SK-MEL-5 (cell line): ENCODE results near the gene ST8SIA2. TPM values are rescaled to one million over a fixed set of nuclear protein-coding genes. Genes with fewer than 3 reads are reported as not detected.

Experiments used
- DNase-seq: peaks from one replicate; pipeline ENCODE4 v3.0.0-alpha.2; 2016; ENCODE audit warnings: low read depth, low spot score
- in situ Hi-C: cut with HindIII; loops from 2 replicates; pipeline ENCODE4 v1.10.0; 2016; ENCODE audit warnings: low sequenced_read_pairs, high pct_unique_total_duplicates, low pct_unique_long_range_greater_than_20kb
- small RNA-seq, 2 experiments: library from RNA; depleted of rRNA; stranded (forward); fragments of <200 nt; gene quantifications; one replicate each; pipeline ENCODE3, GENCODE V24; 2014
- total RNA-seq: library from RNA; depleted of rRNA; stranded (reverse); fragments of >200 nt; shearing (Covaris generic); gene quantifications from 2 replicates; pipeline ENCODE4 v1.2.3, GENCODE V29; 2014

The ST8SIA2 gene
- total RNA-seq, 1 experiment from 2014 or later: 0.13 TPM

DNA sequence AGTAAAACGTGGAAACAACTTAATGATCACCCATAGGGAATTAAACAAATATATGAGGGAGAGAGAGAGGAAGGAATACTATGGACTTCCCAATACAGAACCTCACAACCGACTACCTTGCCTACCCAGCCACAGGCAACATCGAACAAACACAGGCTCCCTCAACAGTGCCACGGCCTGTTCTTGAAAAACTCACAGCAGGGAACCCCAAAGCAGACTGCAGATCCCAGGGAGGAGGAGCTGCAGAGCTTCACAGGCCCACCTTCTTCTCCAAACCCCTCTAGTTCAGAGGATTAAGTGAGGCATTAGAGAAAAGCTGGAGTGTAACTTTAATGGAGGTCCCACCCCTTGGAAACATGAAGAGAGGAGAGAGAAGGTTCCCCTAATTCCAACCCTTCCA is 110.2 kb downstream of the ST8SIA2 start:
- DNase-seq: no peak
- in situ Hi-C loops: no loop called here

DNA sequence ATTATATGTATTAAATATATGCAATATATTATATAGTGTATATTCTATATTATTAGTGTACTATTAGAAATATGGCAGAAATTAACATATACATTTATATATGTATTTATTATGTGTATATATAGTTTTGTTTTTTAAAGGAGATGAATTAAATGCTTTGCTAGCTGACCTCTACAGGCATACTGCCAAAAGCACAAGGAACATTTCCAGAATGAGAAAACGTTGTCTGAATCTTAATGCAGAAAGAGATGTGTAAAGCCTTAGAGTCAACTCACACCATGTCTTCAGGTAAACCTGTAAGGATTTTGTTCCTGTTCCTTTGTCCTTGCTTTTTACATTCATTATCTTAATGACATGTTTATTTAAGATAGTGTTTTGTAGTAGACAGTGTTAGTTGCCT is 111.9 kb downstream of the ST8SIA2 start:
- DNase-seq: no peak
- in situ Hi-C loops: no loop called here

DNA sequence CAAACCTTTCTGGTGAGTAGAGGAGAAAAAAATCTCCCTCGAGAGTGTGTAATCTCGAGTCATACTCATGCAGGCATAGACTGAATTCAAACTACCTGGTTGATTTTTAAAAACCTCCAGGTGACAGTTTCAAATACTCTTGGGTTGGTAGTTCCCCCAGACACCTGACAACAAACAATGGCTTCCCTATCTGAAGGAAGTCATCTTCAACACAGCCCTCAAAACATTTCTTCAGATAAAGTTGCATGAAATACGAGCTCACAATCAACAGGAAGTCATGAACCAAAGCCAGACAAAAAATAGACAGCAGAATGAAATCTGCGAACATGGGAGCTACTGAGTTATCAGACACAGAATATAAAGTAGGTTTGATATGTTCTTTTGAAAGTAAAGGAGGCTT is 112.8 kb downstream of the ST8SIA2 start:
- no peak for DNase-seq
- in situ Hi-C loops: no loop called here

DNA sequence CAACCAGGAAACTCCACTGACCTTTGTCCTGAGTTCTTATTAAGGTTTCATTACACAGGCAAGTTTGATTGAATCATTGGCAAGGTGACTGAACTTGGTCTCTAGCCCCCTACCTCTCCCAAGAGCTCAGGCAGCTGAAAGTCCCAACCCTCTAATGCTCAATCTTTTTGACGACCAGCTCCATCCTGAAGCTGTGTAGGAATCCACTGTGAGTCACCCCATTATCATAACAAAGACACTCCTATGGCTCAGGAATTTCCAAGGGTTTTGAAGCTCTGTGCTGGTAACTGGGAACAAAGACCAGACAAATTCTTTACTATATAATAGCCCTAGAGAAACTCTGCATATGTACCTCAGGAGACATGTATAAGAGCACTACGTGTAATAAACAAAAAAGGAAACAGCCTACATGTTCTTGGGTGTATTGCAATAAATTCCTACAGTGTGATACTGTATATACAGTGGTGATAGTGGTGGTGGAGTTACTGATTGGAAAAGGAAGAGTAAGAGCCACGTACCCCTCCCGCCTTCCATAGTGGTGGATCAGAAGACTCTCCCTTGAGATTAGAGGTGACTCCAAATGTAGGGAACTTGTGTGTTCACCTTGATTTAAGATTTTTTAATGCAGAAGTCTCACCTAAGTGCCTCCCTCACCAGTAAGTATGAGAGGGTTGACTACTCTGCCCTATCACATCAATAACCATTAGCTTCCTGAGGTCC is 116.6 kb downstream of the ST8SIA2 start:
- no peak for DNase-seq
- in situ Hi-C loops: no loop called here

Small RNA genes within 50 kb of the gene (small RNA-seq; reads per million reads assigned to genes)
- gene RF01233: 0 reads per million in 2 experiments
